ENCODE results near the gene STK32A.

STK32A gene

DNA sequence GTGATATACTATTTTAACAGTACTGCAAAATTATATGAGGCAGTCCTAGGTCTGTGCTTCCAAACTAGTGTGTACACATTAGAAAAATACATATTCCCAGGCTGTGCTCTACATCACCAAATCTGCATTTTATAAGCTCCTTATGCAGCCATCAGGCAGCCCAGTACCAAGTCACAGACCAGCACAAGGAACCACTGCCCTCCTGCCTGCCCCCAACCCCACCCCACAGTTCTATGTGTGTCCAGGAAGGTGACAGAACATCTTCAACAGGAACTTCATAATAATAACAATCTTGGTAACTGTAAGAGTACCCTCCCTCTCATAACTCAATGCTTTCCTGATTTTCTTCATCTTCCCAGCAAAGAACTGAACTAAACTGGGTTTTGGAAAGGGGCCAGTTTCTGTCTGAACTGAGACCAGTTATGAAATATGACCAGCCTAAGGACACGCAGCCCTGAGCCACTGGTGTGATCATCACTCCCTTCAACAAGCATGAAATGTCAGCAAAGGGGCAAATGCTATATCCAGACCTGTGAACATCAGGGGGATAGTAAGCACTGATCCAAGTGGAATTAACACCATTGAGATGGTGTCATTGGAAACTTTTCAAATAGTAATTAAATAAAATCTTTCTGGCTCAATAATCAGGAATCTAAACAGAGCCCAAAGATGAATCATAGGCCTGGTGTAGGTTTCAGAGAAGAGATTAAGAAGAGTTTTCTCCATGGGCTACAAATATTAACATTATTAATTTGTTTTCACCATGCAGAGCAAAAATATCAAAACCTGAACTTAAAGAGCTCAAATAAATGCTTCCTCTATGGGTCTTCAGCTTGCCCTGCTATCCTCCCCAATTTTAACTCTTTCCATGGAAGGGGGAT is 192.9 kb downstream of the STK32A start:
- DNase-seq, result no peak

DNA sequence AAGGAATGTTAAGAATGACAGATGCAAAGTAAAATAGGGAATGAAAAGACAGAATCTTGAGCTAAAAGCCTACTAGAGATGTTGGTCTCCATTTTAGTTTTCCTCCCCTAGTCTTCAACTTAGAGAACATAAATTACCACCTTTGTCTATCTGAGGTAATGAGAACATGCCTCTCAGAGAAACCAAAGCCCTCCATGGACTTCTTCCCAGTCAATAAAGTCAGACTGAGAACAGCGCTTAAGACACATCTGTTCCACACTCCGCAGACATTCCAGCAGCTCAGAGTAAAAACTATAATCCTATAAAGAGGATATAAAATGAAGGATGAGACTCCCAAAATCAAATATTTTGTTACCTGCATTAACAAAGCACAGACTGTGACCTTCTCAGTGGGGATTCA is 195.8 kb downstream of the STK32A start:
- no peak for DNase-seq

DNA sequence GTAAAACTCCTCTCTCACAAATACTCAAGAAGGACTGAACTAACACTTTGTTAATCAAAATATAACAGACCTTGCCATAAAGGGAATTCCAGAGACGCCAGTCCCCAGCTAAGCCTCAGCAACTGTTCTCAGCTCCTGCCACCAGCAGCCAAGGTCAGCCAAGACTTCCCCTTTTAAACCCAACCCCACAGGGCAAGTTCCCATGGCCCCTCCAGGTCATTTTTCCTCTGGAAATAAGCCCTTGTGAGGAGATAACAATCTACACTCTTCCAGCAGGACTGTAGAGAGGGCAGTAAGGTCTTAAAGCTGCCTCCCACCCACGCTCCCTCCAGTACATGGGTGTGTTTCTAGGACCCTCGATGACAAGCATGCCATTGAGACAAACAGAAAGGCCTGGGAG is 196.8 kb downstream of the STK32A start:
- DNase-seq, result no peak

DNA sequence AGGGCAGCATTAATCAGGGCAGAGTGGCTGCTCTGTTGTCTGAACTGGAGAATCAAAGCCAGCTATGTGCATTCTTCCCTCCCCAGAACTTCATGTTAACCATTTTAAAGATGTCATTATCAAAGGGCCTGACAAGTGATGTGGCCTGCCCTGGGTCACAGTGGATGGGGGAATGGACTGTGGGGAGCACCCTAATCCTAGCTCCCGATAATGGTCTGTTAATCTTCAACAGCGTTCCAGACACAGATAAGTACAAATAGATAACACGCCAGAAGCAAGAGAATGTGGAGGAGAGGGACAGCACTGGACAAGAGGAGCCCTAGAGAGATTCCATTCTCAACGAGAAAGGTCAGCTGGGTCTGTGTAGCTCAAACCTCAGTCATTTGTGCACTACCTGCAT is 197.5 kb downstream of the STK32A start:
- DNase-seq, result no peak

DNA sequence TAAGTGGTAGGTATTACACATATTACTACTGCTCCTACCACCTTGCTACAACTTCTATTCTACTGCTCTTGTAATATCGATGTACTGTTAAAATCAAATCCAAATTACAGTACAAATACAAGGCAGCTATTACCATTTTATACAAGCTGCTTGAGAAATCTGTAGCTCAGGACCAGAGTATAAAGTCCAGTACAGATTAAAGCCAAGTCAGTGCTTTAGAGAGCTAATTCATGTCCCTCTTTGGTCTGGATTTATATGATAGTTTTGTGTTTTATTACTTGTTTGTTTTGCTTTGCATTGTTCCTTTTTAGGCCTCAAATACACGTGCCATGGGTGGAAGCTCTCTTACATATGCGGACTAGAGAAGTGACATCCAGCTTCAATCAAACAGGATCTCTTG is 199.2 kb downstream of the STK32A start:
- no peak for DNase-seq

DNA sequence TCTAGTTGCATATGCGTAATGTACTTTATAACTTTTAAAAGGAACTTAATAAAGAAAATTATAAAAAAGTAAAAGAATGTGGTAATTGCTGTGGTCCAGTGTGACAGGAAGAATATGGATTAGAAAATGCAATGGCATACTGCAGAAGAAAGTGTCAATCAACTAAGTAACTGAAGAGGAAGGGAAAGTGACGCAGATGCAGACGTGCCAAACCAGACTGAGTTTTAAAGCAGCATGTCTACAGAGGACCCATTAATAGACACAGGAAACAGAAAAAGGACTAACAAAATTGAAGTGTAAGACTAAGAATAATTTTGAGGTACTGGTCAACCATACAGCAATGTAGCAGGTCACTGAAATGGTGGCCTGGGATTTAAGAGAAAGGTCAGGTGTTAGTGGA is 201.8 kb downstream of the STK32A start:
- DNase-seq, result no peak

DNA sequence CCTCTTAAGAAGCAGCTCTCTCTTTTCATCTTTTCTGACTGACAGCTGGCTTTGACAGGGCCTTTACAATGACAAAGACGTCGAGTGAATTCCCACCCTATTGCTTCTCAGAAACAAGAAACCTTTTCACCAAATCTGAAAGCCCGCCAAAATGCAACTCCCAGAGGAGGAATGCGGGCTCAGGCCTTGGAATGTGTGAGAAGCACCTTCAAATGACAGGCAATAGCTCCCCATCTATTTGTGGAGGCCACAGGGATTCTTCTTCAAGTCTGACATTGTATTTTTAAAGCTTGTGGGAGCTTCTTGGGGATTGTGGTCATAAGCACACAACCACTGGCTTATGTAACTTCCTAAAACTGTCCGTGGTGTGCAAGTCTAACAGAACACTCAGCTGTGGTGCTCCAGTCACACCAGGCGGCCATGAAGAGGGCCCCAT is 202.4 kb downstream of the STK32A start:
- DNase-seq, result no peak

All from stimulated activated CD4-positive, alpha-beta T cell treated with anti-CD3 and anti-CD28 coated beads, Interleukin-4, amount 100 ng/mL, for 1 hour (primary cell).